Stimulated activated naive CD4-positive, alpha-beta T cell (primary cell): Measurements from ENCODE around the gene SORCS2.

Experiments used
- DNase-seq, 6 experiments: peaks; one replicate each; lab custom pipeline; 2025; lab: John Stamatoyannopoulos, UW

Gene SORCS2

GRCh38 chr4:7356667-7357310 is 164.5 kb downstream of the SORCS2 start:
- DNase-seq, result no peak

GRCh38 chr4:7357323-7357722 is 165.0 kb downstream of the SORCS2 start:
- DNase-seq, result no peak

GRCh38 chr4:7358100-7358735 is 165.9 kb downstream of the SORCS2 start:
- no peak for DNase-seq

GRCh38 chr4:7359400-7360062 is 167.2 kb downstream of the SORCS2 start:
- no peak for DNase-seq

- no peak for DNase-seq
Observed at GRCh38 chr4:7360806-7361205, 168.5 kb downstream of the SORCS2 start.

- no peak for DNase-seq
Observed at GRCh38 chr4:7361280-7361895, 169.1 kb downstream of the SORCS2 start.

GRCh38 chr4:7362341-7362740 is 170.0 kb downstream of the SORCS2 start:
- DNase-seq, result no peak

GRCh38 chr4:7362862-7363430 is 170.6 kb downstream of the SORCS2 start:
- no peak for DNase-seq

GRCh38 chr4:7364979-7365378 is 172.6 kb downstream of the SORCS2 start:
- DNase-seq, result no peak

- DNase-seq, result no peak
Observed at GRCh38 chr4:7365462-7366179, 173.3 kb downstream of the SORCS2 start.

GRCh38 chr4:7366180-7366945 is 174.0 kb downstream of the SORCS2 start:
- DNase-seq, result no peak

- no peak for DNase-seq
Observed at GRCh38 chr4:7366954-7367353, 174.6 kb downstream of the SORCS2 start.

GRCh38 chr4:7367406-7367805 is 175.1 kb downstream of the SORCS2 start:
- DNase-seq, result no peak

GRCh38 chr4:7367864-7368277 is 175.5 kb downstream of the SORCS2 start:
- DNase-seq, result no peak

- no peak for DNase-seq
Observed at GRCh38 chr4:7368296-7368695, 176.0 kb downstream of the SORCS2 start.

- no peak for DNase-seq
Observed at GRCh38 chr4:7369511-7369910, 177.2 kb downstream of the SORCS2 start.

- no peak for DNase-seq
Observed at GRCh38 chr4:7370038-7370437, 177.7 kb downstream of the SORCS2 start.

GRCh38 chr4:7371210-7371941 is 179.0 kb downstream of the SORCS2 start:
- DNase-seq, result no peak

- DNase-seq, result no peak
Observed at GRCh38 chr4:7372673-7373072, 180.3 kb downstream of the SORCS2 start.

- no peak for DNase-seq
Observed at GRCh38 chr4:7374571-7374970, 182.2 kb downstream of the SORCS2 start.
